Peyer's patch (tissue), 4 donors: ENCODE data around the gene PRR5L.

Experiments
- POLR2A ChIP-seq, 2 donors: fragments of 450-650 bp; IDR thresholded peaks; one replicate each; pipeline ENCODE4 v1.5.1; 2017; ENCODE audit warnings: antibody characterized with exemption in 2 of 2, mild to moderate bottlenecking in 2 of 2, moderate library complexity in 2 of 2
- TF ChIP-seq, protein P1 (sequence below), 6 experiments: fragments of 450-650 bp in 4 of 6; fragments of 200-600 bp in 2 of 6; sonication (generic) in 1 of 6; IDR thresholded peaks; one replicate each; pipeline ENCODE4 v1.5.1; 2017 to 2019; ENCODE audit warnings: antibody characterized with exemption in 6 of 6, mild to moderate bottlenecking in 3 of 6, moderate library complexity in 1 of 6

DNA sequence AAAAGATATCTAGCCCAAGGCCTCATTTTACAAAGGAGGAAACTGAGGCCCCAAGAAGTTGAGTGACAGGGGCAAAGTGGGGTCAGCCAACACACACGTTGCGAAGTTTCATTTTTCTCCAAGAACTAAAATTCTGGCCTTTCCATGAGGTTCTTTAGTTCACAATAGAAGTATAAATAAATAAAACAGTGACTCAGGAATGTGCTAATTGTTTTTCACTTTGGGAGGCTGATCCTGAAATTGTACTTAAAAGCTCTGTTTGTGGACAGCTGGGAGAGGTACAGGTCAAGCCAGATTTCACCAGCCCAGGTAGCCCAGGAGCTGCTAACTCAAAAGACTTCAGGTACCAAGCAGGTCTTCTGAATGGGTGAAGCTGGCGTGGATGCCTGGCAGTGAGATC, 108.7 kb downstream of the PRR5L start:
- TF ChIP-seq POLR2A (IDR thresholded peaks at IDR 0.05), result no peak
- TF ChIP-seq, protein P1, sequence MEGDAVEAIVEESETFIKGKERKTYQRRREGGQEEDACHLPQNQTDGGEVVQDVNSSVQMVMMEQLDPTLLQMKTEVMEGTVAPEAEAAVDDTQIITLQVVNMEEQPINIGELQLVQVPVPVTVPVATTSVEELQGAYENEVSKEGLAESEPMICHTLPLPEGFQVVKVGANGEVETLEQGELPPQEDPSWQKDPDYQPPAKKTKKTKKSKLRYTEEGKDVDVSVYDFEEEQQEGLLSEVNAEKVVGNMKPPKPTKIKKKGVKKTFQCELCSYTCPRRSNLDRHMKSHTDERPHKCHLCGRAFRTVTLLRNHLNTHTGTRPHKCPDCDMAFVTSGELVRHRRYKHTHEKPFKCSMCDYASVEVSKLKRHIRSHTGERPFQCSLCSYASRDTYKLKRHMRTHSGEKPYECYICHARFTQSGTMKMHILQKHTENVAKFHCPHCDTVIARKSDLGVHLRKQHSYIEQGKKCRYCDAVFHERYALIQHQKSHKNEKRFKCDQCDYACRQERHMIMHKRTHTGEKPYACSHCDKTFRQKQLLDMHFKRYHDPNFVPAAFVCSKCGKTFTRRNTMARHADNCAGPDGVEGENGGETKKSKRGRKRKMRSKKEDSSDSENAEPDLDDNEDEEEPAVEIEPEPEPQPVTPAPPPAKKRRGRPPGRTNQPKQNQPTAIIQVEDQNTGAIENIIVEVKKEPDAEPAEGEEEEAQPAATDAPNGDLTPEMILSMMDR (IDR thresholded peaks at IDR 0.05), result no peak
